Bladder microvascular endothelial cell (primary cell): ENCODE results near the gene PSMB2. TPM values are rescaled to one million over a fixed set of nuclear protein-coding genes. Genes with fewer than 3 reads are reported as not detected.

ENCODE experiments used
- total RNA-seq: library from RNA; depleted of rRNA; stranded (reverse); fragments of >200 nt; gene quantifications from 2 replicates; pipeline ENCODE4 v1.2.3, GENCODE V29; 2014

The PSMB2 gene
- 16.2 and 23.3 TPM in 2 replicates for total RNA-seq

DNA sequence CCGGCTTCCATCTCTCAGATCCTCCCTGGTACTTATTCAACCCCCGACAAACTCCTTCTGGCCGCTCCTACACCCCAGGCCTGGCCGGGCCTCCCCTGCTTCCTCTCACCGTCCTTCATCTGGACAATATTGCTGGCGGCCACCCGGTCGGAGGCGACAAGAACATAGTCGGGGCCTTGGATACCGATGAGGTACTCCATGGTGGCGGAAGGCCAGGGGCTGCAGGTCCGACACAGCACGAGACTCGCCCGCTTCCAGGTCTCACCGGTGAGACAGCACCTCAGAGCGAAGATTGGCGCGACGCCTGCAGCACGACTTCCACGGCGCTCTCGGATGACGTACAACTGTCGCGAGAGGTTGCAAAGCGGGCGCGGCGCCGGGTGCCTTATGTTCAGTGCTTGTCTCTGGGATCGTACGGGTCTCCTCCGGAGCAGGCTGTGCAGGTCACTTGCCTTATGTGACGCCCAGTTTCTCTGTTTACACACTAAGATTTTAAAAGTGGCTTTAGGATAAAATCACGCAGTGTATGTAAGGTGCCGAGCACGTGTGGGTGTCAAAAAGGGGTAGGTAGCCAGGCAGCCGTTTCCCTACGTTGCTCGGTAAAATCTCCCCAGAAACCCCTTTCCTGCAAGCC is at the start of gene PSMB2:
Gene PSMB2 (minus strand): TSS at position 294 of the 634 bp plus-strand sequence. CDS start 94 bp downstream, at position 200.

DNA sequence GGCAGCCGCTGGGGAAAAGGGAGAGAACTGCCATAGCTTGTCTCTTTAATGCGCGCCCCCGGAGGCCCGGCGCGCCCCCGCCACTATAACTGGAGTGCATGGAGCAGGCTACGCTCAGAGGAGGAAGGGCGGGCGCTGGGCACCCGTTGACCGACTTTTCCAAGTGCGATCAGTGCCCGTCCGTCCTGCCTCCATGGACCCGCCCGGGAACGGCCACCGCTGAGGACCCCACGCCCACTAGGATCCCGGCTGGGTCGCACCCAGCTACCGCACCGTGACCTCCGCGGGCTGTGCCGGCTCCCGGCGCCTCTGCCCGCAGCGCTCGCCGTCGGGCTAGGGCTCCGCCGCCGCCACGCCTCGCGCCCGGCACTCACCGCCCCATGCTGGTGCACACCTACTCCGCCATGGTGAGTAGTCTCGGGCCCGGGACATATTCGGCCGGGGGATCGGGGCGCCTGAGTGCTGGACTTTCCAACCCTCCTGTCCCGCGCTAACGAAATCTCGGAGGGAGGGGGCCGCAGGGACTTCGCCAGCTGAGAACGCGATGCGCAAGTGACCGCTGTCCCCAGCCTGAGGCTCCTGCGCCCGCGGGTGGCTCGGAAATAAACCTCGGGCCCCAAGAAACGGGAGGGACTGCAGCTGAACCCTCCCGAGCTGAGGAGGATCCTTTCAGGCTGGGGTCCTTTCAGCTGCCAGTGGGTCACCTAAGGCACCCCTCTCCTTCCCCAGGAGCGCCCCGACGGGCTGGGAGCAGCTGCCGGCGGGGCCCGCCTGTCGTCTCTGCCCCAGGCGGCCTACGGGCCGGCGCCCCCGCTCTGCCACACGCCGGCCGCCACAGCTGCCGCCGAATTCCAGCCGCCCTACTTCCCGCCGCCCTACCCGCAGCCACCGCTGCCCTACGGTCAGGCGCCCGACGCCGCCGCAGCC is 67.9 kb downstream of the PSMB2 start, which contains the start of gene TFAP2E:
Gene TFAP2E (plus strand): TSS at position 117 of the 927 bp plus-strand sequence. CDS start 264 bp downstream, at position 381.

DNA sequence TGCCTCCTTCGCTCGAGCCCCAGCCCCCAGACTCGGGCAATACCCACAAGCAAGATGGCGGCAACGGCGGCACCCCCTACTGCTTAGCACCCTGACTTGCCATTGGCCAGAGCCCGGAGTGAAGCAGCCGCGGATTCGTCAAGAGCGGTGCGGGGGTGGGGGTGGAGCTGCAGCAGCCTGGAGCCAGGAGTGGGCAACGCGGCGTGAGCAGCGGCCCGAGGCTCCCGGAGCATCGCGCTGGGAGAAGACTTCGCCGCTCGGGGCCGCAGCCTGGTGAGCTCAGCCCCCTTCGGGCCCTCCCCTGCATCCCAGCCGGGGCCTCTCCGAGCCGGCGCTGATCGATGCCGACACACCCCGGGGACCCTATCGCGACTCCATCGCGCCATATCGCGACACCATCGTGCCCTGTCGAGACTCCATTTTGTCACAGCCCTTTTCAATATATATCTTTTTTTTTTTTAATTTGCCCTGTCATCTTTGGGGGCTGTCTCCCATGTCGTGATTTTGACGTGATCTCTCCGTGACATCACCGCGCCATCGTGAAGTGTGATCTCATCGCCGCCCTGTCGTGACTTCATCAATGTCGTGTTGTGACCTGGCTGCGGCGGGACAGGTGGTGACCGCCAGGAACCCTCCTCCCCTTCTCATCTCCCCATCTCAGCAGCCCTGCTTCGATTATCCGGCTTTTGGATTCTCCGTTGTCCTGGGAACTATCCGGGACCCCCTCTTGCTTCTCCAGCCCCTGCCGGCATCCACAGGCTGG is 83.5 kb downstream of the PSMB2 start, which contains the start of gene NCDN:
Gene NCDN (plus strand): TSS at position 189 of the 763 bp plus-strand sequence. CDS start 392 bp downstream, at position 581.

DNA sequence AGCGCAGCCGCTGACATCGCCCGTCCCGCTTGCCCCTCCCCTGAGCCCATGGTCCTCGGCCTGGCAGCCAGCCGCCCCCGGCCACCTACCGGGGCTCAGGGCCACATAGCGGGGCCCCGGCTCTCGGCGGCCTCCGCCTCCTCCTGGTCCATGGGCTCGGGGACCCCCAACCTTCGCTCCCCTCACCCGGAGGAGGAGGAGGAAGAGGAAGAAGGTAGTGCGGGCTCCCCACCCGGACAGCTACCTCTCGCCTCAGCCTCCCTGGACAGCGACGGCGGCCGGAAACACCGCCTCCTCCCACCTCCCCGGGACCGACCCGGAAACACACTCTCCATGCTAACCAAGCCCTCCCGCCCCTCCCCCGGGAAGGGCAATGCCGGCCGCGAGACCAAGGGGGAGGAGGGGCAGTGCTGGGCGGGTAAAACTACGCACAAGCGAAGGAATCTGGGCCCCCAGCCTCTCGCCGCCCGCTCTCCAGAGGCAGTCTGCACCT is 84.2 kb downstream of the PSMB2 start, which contains the start of gene KIAA0319L:
Gene KIAA0319L (minus strand): TSS at position 286 of the 493 bp plus-strand sequence. CDS start 2,912 bp downstream, outside the sequence.

Other genes starting within 250 kb of the PSMB2 start
- 24.1 and 50.5 TPM in 2 replicates for gene KIAA0319L, start 84.1 kb downstream of the PSMB2 start, total RNA-seq
- gene NCDN, start 83.7 kb downstream of the PSMB2 start, total RNA-seq, result 6.6 and 13.5 TPM in 2 replicates
- gene TFAP2E, start 68.2 kb downstream of the PSMB2 start, total RNA-seq, result 0.06 TPM in 1 of 2 replicates, not detected in the other
- gene C1orf216, start 77.4 kb upstream of the PSMB2 start, total RNA-seq, result 16.2 and 22.3 TPM in 2 replicates
- 15.5 and 24.4 TPM in 2 replicates for gene CLSPN, start 128.5 kb upstream of the PSMB2 start, total RNA-seq
- 23.5 and 35.4 TPM in 2 replicates for gene AGO4, start 166.5 kb upstream of the PSMB2 start, total RNA-seq
- gene AGO1, start 241.7 kb upstream of the PSMB2 start, total RNA-seq, result 4.9 and 18.3 TPM in 2 replicates